Measurements from ENCODE around the gene HSD17B12. TPM values are rescaled to one million over a fixed set of nuclear protein-coding genes. Genes with fewer than 3 reads are reported as not detected.
A peak's percentile ranks its signal among the peaks of the same experiment; 100 is the strongest.

HSD17B12 gene
- total and polyA plus RNA-seq, 12 donors = 32.9 to 122 (median 79.1) TPM

- no peak overlapping the region for H3K4me3 ChIP-seq
- no peak for TF ChIP-seq CTCF (IDR thresholded peaks at IDR 0.05)
- no peak overlapping the region for H3K27ac ChIP-seq
- ATAC-seq = no peak
- no peaks in the 10 kb centered on the region for H3K27me3 ChIP-seq
- intact Hi-C loops (cut with DNase I) = loop anchor here in 1 of 10 donors (10.0 kb wide), 1 partner anchor 271 kb away; no protein-coding TSS in a partner anchor
- H3K9me3 ChIP-seq = no peaks in the 10 kb centered on the region
- no peak for DNase-seq
- H3K36me3 ChIP-seq = peaks cover 0 to 20% (median 0%) of the 10 kb centered on the region in 9 donors
- WGBS, 2 donors = 97% methylated on average over 3 of the region's 3 CpGs
- no peaks in the 10 kb centered on the region for H3K4me1 ChIP-seq
Measured at GRCh38 chr11:43845816-43846215, 165.3 kb downstream of the HSD17B12 start.

- 18 to 29% methylated on average over 4 of the region's 4 CpGs for WGBS, 2 donors
- Histone ChIP-seq H3K4me1 (no peaks in the 10 kb centered on the region), H3K9me3 (no peaks in the 10 kb centered on the region), H3K4me3 (no peak overlapping the region), H3K27ac (no peak overlapping the region), H3K27me3 (no peaks in the 10 kb centered on the region), H3K36me3 (peaks cover 0 to 39% (median 11%) of the 10 kb centered on the region in 9 donors)
- TF ChIP-seq CTCF (IDR thresholded peaks at IDR 0.05) = peak; percentile 60 to 83 (median 78)
- ATAC-seq (peak in 3 of 8 donors; percentile 38 to 74 (median 59)), DNase-seq (peak in 1 of 2 donors; percentile 46)
- intact Hi-C loops (cut with DNase I) = loop anchor here in 4 of 10 donors (5.0 to 10.0 kb wide), 3 partner anchors 275 to 347 kb away; no protein-coding TSS in a partner anchor
Measured at GRCh38 chr11:43852057-43852636, 171.6 kb downstream of the HSD17B12 start.

GRCh38 chr11:43853781-43854180 lies 173.2 kb downstream of the HSD17B12 start:
- intact Hi-C loops (cut with DNase I) = loop anchor here in 4 of 10 donors (5.0 to 10.0 kb wide), 3 partner anchors 276 to 349 kb away; no protein-coding TSS in a partner anchor
- H3K4me1 ChIP-seq = no peaks in the 10 kb centered on the region
- ATAC-seq = no peak

GRCh38 chr11:43856993-43857392 lies 176.5 kb downstream of the HSD17B12 start:
- no peak for ATAC-seq
- 95 to 97% methylated on average over 3 of the region's 3 CpGs for WGBS, 2 donors
- Histone ChIP-seq H3K4me1 (no peaks in the 10 kb centered on the region), H3K36me3 (peaks cover 0 to 42% (median 11%) of the 10 kb centered on the region in 9 donors), H3K27ac (no peak overlapping the region), H3K27me3 (no peaks in the 10 kb centered on the region), H3K4me3 (no peak overlapping the region), H3K9me3 (peaks cover 0 to 16% (median 6%) of the 10 kb centered on the region in 11 donors)
- DNase-seq = no peak
- TF ChIP-seq CTCF (IDR thresholded peaks at IDR 0.05) = no peak
- intact Hi-C loops (cut with DNase I) = loop anchor here in 2 of 10 donors (10.0 kb wide), 2 partner anchors 302 to 352 kb away; no protein-coding TSS in a partner anchor

More at GRCh38 chr11:43853781-43854180, 173.2 kb downstream of the HSD17B12 start:
- Histone ChIP-seq H3K36me3 (peaks cover 0 to 42% (median 11%) of the 10 kb centered on the region in 9 donors), H3K4me3 (no peak overlapping the region), H3K9me3 (no peaks in the 10 kb centered on the region), H3K27ac (no peak overlapping the region), H3K27me3 (no peaks in the 10 kb centered on the region)
- TF ChIP-seq CTCF (IDR thresholded peaks at IDR 0.05) = no peak
- no peak for DNase-seq

All from heart right ventricle (tissue), 16 donors.